HFF-Myc (cell line): ENCODE data around the gene THOP1.

Source experiments
- DNase-seq: peaks from one replicate; pipeline ENCODE4 v3.0.0-alpha.2; 2011; ENCODE audit warnings: low read depth; ENCODE audit errors: extremely low read depth
- H3K4me3 ChIP-seq: replicated peaks from 2 replicates; pipeline ENCODE4 v1.5.1; 2011; ENCODE audit warnings: low read depth, mild to moderate bottlenecking, control low read depth, low read length
- CTCF ChIP-seq: IDR thresholded peaks from 2 replicates; pipeline ENCODE4 v1.5.1; 2012; ENCODE audit warnings: mild to moderate bottlenecking, low read depth, low read length, control low read depth; ENCODE audit errors: missing control alignments

THOP1 gene

GRCh38 chr19:2808129-2808941 is 23.0 kb downstream of the THOP1 start:
- TF ChIP-seq CTCF = no peak
- no peak for DNase-seq
- H3K4me3 ChIP-seq = no peak overlapping the region

GRCh38 chr19:2809387-2810140 is 24.3 kb downstream of the THOP1 start:
- no peak for TF ChIP-seq CTCF
- no peak overlapping the region for H3K4me3 ChIP-seq
- DNase-seq = no peak

- no peak for TF ChIP-seq CTCF
- H3K4me3 ChIP-seq = no peak overlapping the region
- DNase-seq = no peak
Observed at GRCh38 chr19:2810141-2811091, 25.1 kb downstream of the THOP1 start.

- DNase-seq = no peak
- TF ChIP-seq CTCF = no peak
- no peak overlapping the region for H3K4me3 ChIP-seq
Observed at GRCh38 chr19:2811221-2811722, 26.0 kb downstream of the THOP1 start.

- H3K4me3 ChIP-seq = no peak overlapping the region
- DNase-seq = no peak
- no peak for TF ChIP-seq CTCF
Observed at GRCh38 chr19:2811735-2812413, 26.6 kb downstream of the THOP1 start.
